Measurements from ENCODE around the gene VPS26A. TPM values are rescaled to one million over a fixed set of nuclear protein-coding genes. Genes with fewer than 3 reads are reported as not detected.
"Not testable (repeated sequence)": the region's sequence is repeated elsewhere in the genome, so short reads cannot be mapped to it uniquely, and the experiment has no call there.

VPS26A gene
- total RNA-seq, 6 donors from 2014 or later, result 18.9 to 57.7 (median 40.9) TPM

DNA sequence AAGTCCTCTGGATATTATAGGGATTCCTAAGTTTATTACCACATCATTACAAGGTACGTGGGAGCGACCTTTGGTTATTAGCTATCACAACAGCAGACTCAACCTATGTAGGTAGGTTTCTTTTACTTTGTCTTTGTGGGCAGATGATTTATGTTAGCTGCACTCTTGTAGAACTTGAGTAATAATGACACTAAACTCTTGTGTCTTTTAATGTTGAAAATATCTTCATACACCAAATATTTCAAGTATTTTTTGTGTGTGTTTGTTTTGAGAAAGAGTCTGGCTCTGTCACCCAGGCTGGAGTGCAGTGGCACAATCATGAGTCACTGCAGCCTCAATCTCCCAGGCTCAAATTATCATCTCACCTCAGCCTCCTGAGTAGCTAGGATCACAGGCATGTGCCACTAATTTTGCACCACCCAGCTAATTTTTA lies 36.8 kb downstream of the VPS26A start:
- no peak for DNase-seq
- Histone ChIP-seq H3K9me3 (no peaks in the 10 kb centered on the region), H3K36me3 (peaks cover 5 to 80% (median 37%) of the 10 kb centered on the region in 4 donors), H3K27me3 (no peaks in the 10 kb centered on the region), H3K4me1 (no peaks in the 10 kb centered on the region), H3K4me3 (no peak overlapping the region), H3K27ac (no peak overlapping the region)
- 98 to 100% methylated on average over 2 of the region's 2 CpGs for WGBS, 2 donors
- TF ChIP-seq POLR2AphosphoS5 (IDR thresholded peaks at IDR 0.05), result no peak
- TF ChIP-seq POLR2A (IDR thresholded peaks at IDR 0.05), result no peak
- TF ChIP-seq EP300 (IDR thresholded peaks at IDR 0.05), result no peak
- TF ChIP-seq, protein P1, sequence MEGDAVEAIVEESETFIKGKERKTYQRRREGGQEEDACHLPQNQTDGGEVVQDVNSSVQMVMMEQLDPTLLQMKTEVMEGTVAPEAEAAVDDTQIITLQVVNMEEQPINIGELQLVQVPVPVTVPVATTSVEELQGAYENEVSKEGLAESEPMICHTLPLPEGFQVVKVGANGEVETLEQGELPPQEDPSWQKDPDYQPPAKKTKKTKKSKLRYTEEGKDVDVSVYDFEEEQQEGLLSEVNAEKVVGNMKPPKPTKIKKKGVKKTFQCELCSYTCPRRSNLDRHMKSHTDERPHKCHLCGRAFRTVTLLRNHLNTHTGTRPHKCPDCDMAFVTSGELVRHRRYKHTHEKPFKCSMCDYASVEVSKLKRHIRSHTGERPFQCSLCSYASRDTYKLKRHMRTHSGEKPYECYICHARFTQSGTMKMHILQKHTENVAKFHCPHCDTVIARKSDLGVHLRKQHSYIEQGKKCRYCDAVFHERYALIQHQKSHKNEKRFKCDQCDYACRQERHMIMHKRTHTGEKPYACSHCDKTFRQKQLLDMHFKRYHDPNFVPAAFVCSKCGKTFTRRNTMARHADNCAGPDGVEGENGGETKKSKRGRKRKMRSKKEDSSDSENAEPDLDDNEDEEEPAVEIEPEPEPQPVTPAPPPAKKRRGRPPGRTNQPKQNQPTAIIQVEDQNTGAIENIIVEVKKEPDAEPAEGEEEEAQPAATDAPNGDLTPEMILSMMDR (IDR thresholded peaks at IDR 0.05), result no peak
- no peak for ATAC-seq (ENCODE audit: low FRiP score in 2 of 2)

- Histone ChIP-seq H3K27me3 (no peaks in the 10 kb centered on the region), H3K9me3 (no peaks in the 10 kb centered on the region), H3K4me1 (no peaks in the 10 kb centered on the region), H3K27ac (no peak overlapping the region), H3K36me3 (peaks cover 16 to 93% (median 44%) of the 10 kb centered on the region in 4 donors), H3K4me3 (no peak overlapping the region)
- 93 to 97% methylated on average over 4 of the region's 4 CpGs for WGBS, 2 donors
- no peak for ATAC-seq (ENCODE audit: low FRiP score in 2 of 2)
- TF ChIP-seq POLR2A (IDR thresholded peaks at IDR 0.05), result no peak
- DNase-seq, result no peak
These were observed 44.5 kb downstream of the VPS26A start for GRCh38 chr10:69168493-69168892.

DNA sequence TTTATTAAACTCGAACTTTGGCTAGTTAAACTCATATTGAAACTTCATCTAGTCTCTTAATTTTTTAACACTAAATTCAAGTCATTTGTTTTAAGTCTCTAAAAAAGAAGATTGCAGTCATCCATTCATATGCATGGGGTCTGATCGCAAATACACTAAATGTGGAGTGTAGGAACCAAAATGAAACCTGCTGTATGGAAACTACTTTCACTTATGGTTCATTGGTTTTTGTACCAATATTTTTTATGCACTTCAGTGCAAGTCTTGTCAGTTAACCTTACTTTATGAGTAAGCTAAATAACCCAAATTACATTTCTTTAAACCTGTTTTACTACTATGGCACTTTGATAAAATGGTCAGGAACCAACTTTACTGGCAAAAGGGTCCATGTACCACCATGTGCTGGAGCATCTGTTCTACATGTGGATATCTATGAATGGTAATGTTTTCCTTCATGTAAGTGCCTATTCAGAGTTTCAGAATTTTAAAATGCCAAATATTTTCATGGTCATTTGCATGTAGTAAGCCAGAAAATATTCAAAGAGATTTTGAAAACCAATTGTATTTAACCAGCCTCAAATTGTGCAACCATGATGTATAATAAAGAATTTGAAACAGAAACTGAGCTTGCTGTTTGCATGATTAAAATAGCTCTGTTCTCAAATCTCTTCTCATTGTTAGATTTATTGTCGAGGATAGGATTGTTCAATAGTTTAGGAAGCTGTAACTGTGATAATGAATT lies 48.4 kb downstream of the VPS26A start:
- ATAC-seq (ENCODE audit: low FRiP score in 2 of 2) (no peak), DNase-seq (no peak)
- Histone ChIP-seq H3K4me1 (no peaks in the 10 kb centered on the region), H3K4me3 (no peak overlapping the region), H3K27me3 (no peaks in the 10 kb centered on the region), H3K27ac (no peak overlapping the region), H3K9me3 (no peaks in the 10 kb centered on the region), H3K36me3 (peaks cover 13 to 57% (median 25%) of the 10 kb centered on the region in 4 donors)
- WGBS, 2 donors, result 92 to 94% methylated on average over 3 of the region's 3 CpGs
- TF ChIP-seq POLR2AphosphoS5 (IDR thresholded peaks at IDR 0.05), result no peak
- TF ChIP-seq, protein P1 (IDR thresholded peaks at IDR 0.05), result no peak
- no peak for TF ChIP-seq EP300 (IDR thresholded peaks at IDR 0.05)
- no peak for TF ChIP-seq POLR2A (IDR thresholded peaks at IDR 0.05)

DNA sequence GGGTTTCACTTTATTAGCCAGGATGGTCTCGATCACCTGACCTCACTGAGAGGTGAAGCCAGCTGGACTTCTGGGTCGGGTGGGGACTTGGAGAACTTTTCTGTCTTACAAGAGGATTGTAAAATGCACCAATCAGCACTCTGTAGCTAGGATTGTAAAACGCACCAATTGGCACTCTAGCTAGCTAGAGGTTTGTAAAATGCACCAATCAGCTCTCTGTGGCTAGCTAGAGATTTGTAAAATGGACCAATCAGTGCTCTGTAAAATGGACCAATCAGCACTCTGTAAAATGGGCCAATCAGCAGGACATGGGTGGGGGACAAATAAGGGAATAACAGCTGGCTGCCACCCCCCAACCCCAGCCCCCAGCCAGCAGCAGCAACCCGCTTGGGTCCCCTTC lies 51.3 kb downstream of the VPS26A start:
- H3K4me1 ChIP-seq; H3K27me3 ChIP-seq; H3K9me3 ChIP-seq; H3K27ac ChIP-seq; ATAC-seq (ENCODE audit: low FRiP score in 2 of 2); H3K4me3 ChIP-seq; DNase-seq: not testable (repeated sequence)
- WGBS, 2 donors, result 70 to 92% methylated on average over 1 to 4 of the region's 4 CpGs
- peaks cover 4 to 30% (median 10%) of the 10 kb centered on the region in 4 donors for H3K36me3 ChIP-seq

DNA sequence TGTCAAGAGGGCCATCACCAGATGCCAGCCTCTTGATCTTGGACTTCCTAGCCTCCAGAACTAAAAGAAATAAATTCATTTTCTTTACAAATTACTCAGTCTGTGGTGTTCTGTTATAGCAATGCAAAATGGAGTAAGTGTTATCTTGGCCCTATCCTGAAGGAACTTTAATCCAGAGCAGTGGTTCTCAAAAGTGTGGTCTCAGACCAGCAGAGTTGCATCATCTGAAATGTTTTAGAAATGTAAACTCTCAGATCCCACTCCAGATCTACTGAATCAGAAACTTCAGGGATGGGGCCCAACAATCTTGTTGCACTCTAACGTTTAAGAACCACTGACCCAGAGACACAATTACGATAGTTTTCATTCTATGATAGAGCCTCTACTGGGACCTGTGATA lies 52.8 kb downstream of the VPS26A start:
- no peaks in the 10 kb centered on the region for H3K9me3 ChIP-seq
- WGBS, 2 donors, result 78 to 83% methylated on average over 2 of the region's 2 CpGs
- TF ChIP-seq EP300 (IDR thresholded peaks at IDR 0.05), result no peak
- no peak for TF ChIP-seq POLR2A (IDR thresholded peaks at IDR 0.05)
- TF ChIP-seq POLR2AphosphoS5 (IDR thresholded peaks at IDR 0.05), result no peak
- TF ChIP-seq, protein P1 (IDR thresholded peaks at IDR 0.05), result no peak
- no peak overlapping the region for H3K27ac ChIP-seq
- ATAC-seq (ENCODE audit: low FRiP score in 2 of 2), result no peak
- H3K4me1 ChIP-seq, result peaks cover 12 to 20% (median 18%) of the 10 kb centered on the region in 4 donors
- peaks cover 0 to 15% (median 4%) of the 10 kb centered on the region in 4 donors for H3K36me3 ChIP-seq
- DNase-seq, result no peak
- H3K4me3 ChIP-seq, result no peak overlapping the region
- no peaks in the 10 kb centered on the region for H3K27me3 ChIP-seq

Data from upper lobe of left lung (tissue), 6 donors.